Activated gamma-delta T cell (primary cell): ENCODE measurements around the gene IFITM1.
"Not testable (repeated sequence)": the region's sequence is repeated elsewhere in the genome, so short reads cannot be mapped to it uniquely, and the experiment has no call there.

Source experiments
- DNase-seq: peaks from one replicate; lab custom pipeline; 2025; lab: John Stamatoyannopoulos, UW
- total RNA-seq, 2 donors: gene quantifications; one replicate each; lab custom pipeline; 2026; lab: John Stamatoyannopoulos, UW

The IFITM1 gene
- total RNA-seq = 35.6 to 48.3 reads per million in 2 donors

GRCh38 chr11:313787-314553 is at the start of gene IFITM1:
TSS of gene IFITM1 (plus strand) at chr11:314040. CDS start at chr11:314171, 131 bp downstream.
- no peak for DNase-seq

- DNase-seq = no peak
Observed at GRCh38 chr11:266676-267439, 47.0 kb upstream of the IFITM1 start.

GRCh38 chr11:267491-267994 is 46.3 kb upstream of the IFITM1 start:
- no peak for DNase-seq

- not testable (repeated sequence) for DNase-seq
Observed at GRCh38 chr11:268716-269145, 45.1 kb upstream of the IFITM1 start.

GRCh38 chr11:269146-269890 is 44.5 kb upstream of the IFITM1 start:
- DNase-seq = no peak

- no peak for DNase-seq
Observed at GRCh38 chr11:270451-271318, 43.2 kb upstream of the IFITM1 start.

GRCh38 chr11:271319-271715 is 42.5 kb upstream of the IFITM1 start:
- DNase-seq = no peak

GRCh38 chr11:272195-272930 is 41.5 kb upstream of the IFITM1 start:
- DNase-seq = no peak

- DNase-seq = no peak
Observed at GRCh38 chr11:272931-273198, 41.0 kb upstream of the IFITM1 start.

GRCh38 chr11:276219-276618 is 37.6 kb upstream of the IFITM1 start:
- DNase-seq = no peak

- no peak for DNase-seq
Observed at GRCh38 chr11:278001-278951, 35.6 kb upstream of the IFITM1 start, which contains the start of gene NLRP6. TSS of gene NLRP6 (plus strand) at chr11:278407. CDS start at chr11:278570, 163 bp downstream.

- DNase-seq = no peak
Observed at GRCh38 chr11:279040-279965, 34.5 kb upstream of the IFITM1 start.

- DNase-seq = no peak
Observed at GRCh38 chr11:279966-280705, 33.7 kb upstream of the IFITM1 start.

- DNase-seq = no peak
Observed at GRCh38 chr11:280706-281485, 32.9 kb upstream of the IFITM1 start.

GRCh38 chr11:281486-282161 is 32.2 kb upstream of the IFITM1 start:
- no peak for DNase-seq

GRCh38 chr11:282171-282570 is 31.7 kb upstream of the IFITM1 start:
- DNase-seq = no peak
